Common myeloid progenitor, CD34-positive (primary cell): Measurements from ENCODE around the gene PSD4.

Experiments
- CTCF ChIA-PET: fragments of 350-600 bp; sonication (Branson Sonifier 250); formaldehyde crosslinking; loops from one replicate; lab custom pipeline; 2021; ENCODE audit warnings: antibody characterized with exemption; lab: Charles Lee
- POLR2A ChIA-PET: fragments of 350-600 bp; sonication (Branson Sonifier 250); formaldehyde crosslinking; loops from one replicate; lab custom pipeline; 2021; ENCODE audit warnings: antibody characterized with exemption; lab: Charles Lee
- DNase-seq, 3 donors: peaks; one replicate each; pipeline versions ENCODE4 v3.0.0 to v3.0.0-alpha.2; 2013
- H3K27ac ChIP-seq, 2 experiments: 1 replicate in 1 of 2; 2 replicates in 1 of 2; pipeline ENCODE4 v1.7.0; 2013; ENCODE audit warnings: inconsistent platforms in 2 of 2, low read length in 2 of 2, mild to moderate bottlenecking in 2 of 2, low read depth in 1 of 2, moderate library complexity in 1 of 2; ENCODE audit not compliant: severe bottlenecking in 2 of 2, insufficient read depth in 1 of 2, poor library complexity in 1 of 2
- H3K27me3 ChIP-seq, 5 experiments: replicated peaks in 2 of 5; 1 replicate in 3 of 5; 2 replicates in 2 of 5; pipeline versions ENCODE4 v1.6.1 to v1.7.0; 2013; ENCODE audit warnings: low read length in 4 of 5, mild to moderate bottlenecking in 2 of 5, moderate library complexity in 2 of 5, inconsistent platforms in 1 of 5; ENCODE audit not compliant: insufficient read depth in 5 of 5, control insufficient read depth in 4 of 5
- H3K36me3 ChIP-seq, 4 experiments: 1 replicate in 2 of 4; 2 replicates in 2 of 4; pipeline versions ENCODE4 v1.6.1 to v1.7.0; 2013; ENCODE audit warnings: low read length in 3 of 4, control low read depth in 1 of 4, mild to moderate bottlenecking in 1 of 4; ENCODE audit not compliant: control insufficient read depth in 4 of 4, insufficient read depth in 4 of 4
- H3K4me1 ChIP-seq, 4 experiments: 1 replicate in 3 of 4; 2 replicates in 1 of 4; pipeline versions ENCODE4 v1.6.1 to v1.7.1; 2013; ENCODE audit warnings: low read length in 3 of 4, mild to moderate bottlenecking in 3 of 4, control low read depth in 1 of 4, inconsistent platforms in 1 of 4, moderate library complexity in 1 of 4; ENCODE audit not compliant: control insufficient read depth in 4 of 4, insufficient read depth in 4 of 4; ENCODE audit errors: control extremely low read depth in 1 of 4
- H3K4me3 ChIP-seq, 7 experiments: 1 replicate in 4 of 7; 2 replicates in 3 of 7; pipeline versions ENCODE4 v1.5.1 to v1.7.0; 2013; ENCODE audit warnings: mild to moderate bottlenecking in 7 of 7, low read length in 6 of 7, moderate library complexity in 6 of 7, inconsistent platforms in 2 of 7, low read depth in 2 of 7, control low read depth in 1 of 7; ENCODE audit not compliant: insufficient read depth in 4 of 7, control insufficient read depth in 1 of 7; ENCODE audit errors: extremely low read depth in 1 of 7
- H3K9me3 ChIP-seq, 5 experiments: 1 replicate in 4 of 5; 2 replicates in 1 of 5; pipeline versions ENCODE4 v1.6.1 to v1.7.1; 2013; ENCODE audit warnings: low read length in 4 of 5, mild to moderate bottlenecking in 2 of 5, inconsistent platforms in 1 of 5, low read depth in 1 of 5, moderate library complexity in 1 of 5; ENCODE audit not compliant: control insufficient read depth in 4 of 5, insufficient read depth in 2 of 5; ENCODE audit errors: control extremely low read depth in 1 of 5
- WGBS: methylation state at CpG from one replicate; pipeline ENCODE4 v1.1.5; 2013; ENCODE audit not compliant: insufficient coverage; 5-methylcytosine and 5-hydroxymethylcytosine counted together

Gene PSD4

GRCh38 chr2:113224647-113225236 is 51.0 kb downstream of the PSD4 start:
- ChIA-PET POLR2A (no interaction called here), CTCF (interaction anchor here (0.8 to 2.0 kb wide), 3 partner anchors 14 to 31 kb away, joined by 3 to 10 read pairs (median 3); no protein-coding TSS in a partner anchor)
- DNase-seq: no peak
- no peaks in the 10 kb centered on the region for H3K9me3 ChIP-seq
- H3K4me3 ChIP-seq: no peak overlapping the region
- no peak overlapping the region for H3K27ac ChIP-seq
- no peaks in the 10 kb centered on the region for H3K36me3 ChIP-seq
- WGBS: 100% methylated on average over 1 of the region's 2 CpGs
- peaks cover 18 to 61% (median 50%) of the 10 kb centered on the region in 4 experiments for H3K4me1 ChIP-seq
- H3K27me3 ChIP-seq: no peaks in the 10 kb centered on the region

GRCh38 chr2:113225263-113226259 is 51.8 kb downstream of the PSD4 start:
- WGBS: 52% methylated on average over 5 of the region's 12 CpGs
- no peaks in the 10 kb centered on the region for H3K9me3 ChIP-seq
- ChIA-PET CTCF (interaction anchor here (1.2 to 2.2 kb wide), 4 partner anchors 13 to 22 kb away, joined by 5 to 10 read pairs (median 6); no protein-coding TSS in a partner anchor), POLR2A (no interaction called here)
- peak in 2 of 3 donors; percentile 57 to 63 for DNase-seq
- no peak overlapping the region for H3K27ac ChIP-seq
- no peak overlapping the region for H3K4me3 ChIP-seq
- no peaks in the 10 kb centered on the region for H3K27me3 ChIP-seq
- no peaks in the 10 kb centered on the region for H3K36me3 ChIP-seq
- peaks cover 23 to 61% (median 50%) of the 10 kb centered on the region in 4 experiments for H3K4me1 ChIP-seq

DNA sequence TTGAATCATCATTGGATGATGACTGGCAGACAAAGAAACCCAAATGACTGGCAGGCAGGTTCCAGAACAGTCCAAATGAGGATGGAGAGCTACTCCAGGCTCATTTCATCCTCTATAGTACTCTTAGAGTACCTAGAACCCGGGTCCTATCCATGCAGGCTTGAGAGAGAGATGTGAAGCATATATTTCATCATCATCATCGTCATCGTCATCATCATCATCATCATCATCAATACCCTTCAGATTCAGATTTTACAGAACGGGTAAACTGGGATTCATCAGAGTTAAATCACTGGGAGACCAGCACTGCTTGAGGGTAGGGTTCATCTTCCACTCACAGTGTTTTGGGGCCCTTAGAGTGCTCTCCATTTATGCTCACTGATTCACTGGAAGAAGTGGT is 52.7 kb downstream of the PSD4 start:
- H3K4me3 ChIP-seq: no peak overlapping the region
- peaks cover 21 to 62% (median 47%) of the 10 kb centered on the region in 4 experiments for H3K4me1 ChIP-seq
- ChIA-PET POLR2A (no interaction called here), CTCF (interaction anchor here (1.2 to 2.2 kb wide), 4 partner anchors 12 to 23 kb away, joined by 5 to 10 read pairs (median 6); no protein-coding TSS in a partner anchor)
- H3K9me3 ChIP-seq: no peaks in the 10 kb centered on the region
- no peaks in the 10 kb centered on the region for H3K36me3 ChIP-seq
- H3K27me3 ChIP-seq: no peaks in the 10 kb centered on the region
- WGBS: 100% methylated on average over 4 of the region's 4 CpGs
- DNase-seq: no peak
- no peak overlapping the region for H3K27ac ChIP-seq

DNA sequence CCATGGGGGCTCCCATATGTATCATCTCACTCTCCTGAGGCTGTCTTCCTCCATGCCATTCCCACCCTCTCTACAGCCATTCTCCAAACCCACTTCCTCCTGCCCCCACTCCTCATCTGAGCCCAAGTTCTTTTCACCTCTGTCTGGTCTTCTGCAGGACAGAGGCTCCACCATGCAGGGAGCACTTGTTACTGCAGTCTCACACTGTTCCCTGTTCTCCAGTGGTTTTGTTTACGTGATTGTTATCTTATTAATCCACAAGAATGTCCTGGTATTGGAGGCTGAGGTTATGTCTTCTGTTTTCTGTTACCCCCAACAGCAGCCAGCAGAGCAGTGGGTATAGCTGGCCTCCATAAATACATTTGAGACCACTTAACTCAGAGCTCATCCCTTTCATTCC is 53.5 kb downstream of the PSD4 start:
- Histone ChIP-seq H3K27me3 (no peaks in the 10 kb centered on the region), H3K4me1 (peaks cover 16 to 62% (median 45%) of the 10 kb centered on the region in 4 experiments), H3K9me3 (no peaks in the 10 kb centered on the region), H3K27ac (no peak overlapping the region), H3K4me3 (no peak overlapping the region), H3K36me3 (no peaks in the 10 kb centered on the region)
- no peak for DNase-seq
- ChIA-PET CTCF (interaction anchor here (0.9 to 2.2 kb wide), 5 partner anchors 11 to 90 kb away, joined by 3 to 7 read pairs (median 5); no protein-coding TSS in a partner anchor), POLR2A (interaction anchor here (1.0 kb wide), 1 partner anchor 23 kb away, joined by 3 read pairs; no protein-coding TSS in a partner anchor)
- WGBS: no CpG with 5 or more reads among the region's 1 CpG

- peaks cover 16 to 67% (median 49%) of the 10 kb centered on the region in 4 experiments for H3K4me1 ChIP-seq
- ChIA-PET POLR2A (interaction anchor here (1.0 kb wide), 1 partner anchor 23 kb away, joined by 3 read pairs; no protein-coding TSS in a partner anchor), CTCF (interaction anchor here (0.7 to 2.2 kb wide), 5 partner anchors 11 to 91 kb away, joined by 3 to 7 read pairs (median 4); no protein-coding TSS in a partner anchor)
- WGBS: 17% methylated on average over 2 of the region's 3 CpGs
- no peak overlapping the region for H3K27ac ChIP-seq
- H3K4me3 ChIP-seq: peak overlapping the region in 1 of 7 experiments; percentile 3
- no peaks in the 10 kb centered on the region for H3K36me3 ChIP-seq
- no peaks in the 10 kb centered on the region for H3K27me3 ChIP-seq
- no peaks in the 10 kb centered on the region for H3K9me3 ChIP-seq
- peak in 2 of 3 donors; percentile 70 to 73 for DNase-seq
Measured at GRCh38 chr2:113227698-113228097, 53.9 kb downstream of the PSD4 start.

GRCh38 chr2:113228351-113228750 is 54.6 kb downstream of the PSD4 start:
- WGBS: 93% methylated on average over 1 of the region's 1 CpG
- Histone ChIP-seq H3K27me3 (no peaks in the 10 kb centered on the region), H3K27ac (no peak overlapping the region)

More at GRCh38 chr2:113228351-113228750, 54.6 kb downstream of the PSD4 start:
- DNase-seq: no peak
- H3K4me1 ChIP-seq: peaks cover 16 to 72% (median 50%) of the 10 kb centered on the region in 4 experiments
- CTCF ChIA-PET: interaction anchor here (0.7 to 2.2 kb wide), 3 partner anchors 12 to 24 kb away, joined by 3 to 7 read pairs (median 5); no protein-coding TSS in a partner anchor
- POLR2A ChIA-PET: no interaction called here
- no peaks in the 10 kb centered on the region for H3K36me3 ChIP-seq
- no peaks in the 10 kb centered on the region for H3K9me3 ChIP-seq
- no peak overlapping the region for H3K4me3 ChIP-seq
